Immature natural killer cell (primary cell): Measurements from ENCODE around the gene NCOA5. TPM values are rescaled to one million over a fixed set of nuclear protein-coding genes. Genes with fewer than 3 reads are reported as not detected.
A peak's percentile ranks its signal among the peaks of the same experiment; 100 is the strongest.

Experiments used
- DNase-seq, 3 donors: peaks; one replicate each; pipeline ENCODE4 v3.0.0; 2022; ENCODE audit warnings: mixed read lengths in 1 of 3
- H3K27ac Mint-ChIP-seq, 6 donors: one replicate each; pipeline ENCODE4 v1.8.0; 2020; ENCODE audit warnings: mixed read lengths in 6 of 6, mild to moderate bottlenecking in 5 of 6, inconsistent platforms in 4 of 6, moderate library complexity in 3 of 6
- H3K27me3 Mint-ChIP-seq, 3 donors: one replicate each; pipeline ENCODE4 v1.8.0; 2020 to 2021; ENCODE audit warnings: low read depth in 3 of 3, mild to moderate bottlenecking in 3 of 3, mixed read lengths in 3 of 3, moderate library complexity in 3 of 3, inconsistent platforms in 1 of 3
- H3K36me3 Mint-ChIP-seq, 3 donors: one replicate each; pipeline ENCODE4 v1.8.0; 2020; ENCODE audit warnings: mixed read lengths in 3 of 3, inconsistent platforms in 2 of 3, mild to moderate bottlenecking in 2 of 3
- H3K4me1 Mint-ChIP-seq, 2 donors: one replicate each; pipeline ENCODE4 v1.8.0; 2020; ENCODE audit warnings: inconsistent platforms in 2 of 2, mild to moderate bottlenecking in 2 of 2, mixed read lengths in 2 of 2, moderate library complexity in 1 of 2
- H3K4me3 Mint-ChIP-seq, 5 donors: one replicate each; pipeline ENCODE4 v1.8.0; 2020; ENCODE audit warnings: mild to moderate bottlenecking in 5 of 5, mixed read lengths in 5 of 5, inconsistent platforms in 3 of 5, moderate library complexity in 3 of 5
- H3K9me3 Mint-ChIP-seq, 6 donors: one replicate each; pipeline ENCODE4 v1.8.0; 2020; ENCODE audit warnings: mild to moderate bottlenecking in 6 of 6, mixed read lengths in 6 of 6, inconsistent platforms in 4 of 6, moderate library complexity in 3 of 6
- polyA plus RNA-seq, 3 donors: library from polyadenylated mRNA; unstranded; fragments of 300-500 nt; fragmentation: Illumina TruSeq; gene quantifications; one replicate each; pipeline ENCODE4 v1.2.3, GENCODE V29; 2021

NCOA5 gene
- polyA plus RNA-seq, 3 donors from 2014 or later = 12.9 to 30.7 (median 14.0) TPM

DNA sequence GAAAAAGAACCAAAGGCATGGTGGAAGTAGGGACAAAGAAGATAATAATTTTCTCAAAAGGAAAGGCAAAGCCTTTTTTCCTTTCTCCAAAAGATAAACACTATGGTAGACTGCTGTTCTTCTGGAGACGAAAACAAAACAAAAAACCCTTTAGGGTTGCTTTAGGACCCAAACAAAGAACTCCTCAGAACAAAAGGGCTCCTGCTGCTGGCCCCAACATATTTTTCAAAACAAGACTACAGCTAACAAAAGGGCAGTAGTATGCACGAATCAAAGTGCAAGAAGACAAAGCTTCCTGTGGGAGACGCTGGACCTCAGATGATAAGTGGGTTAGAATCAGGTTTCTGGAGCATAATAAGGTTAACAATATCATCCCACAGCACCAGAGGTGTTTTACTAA lies 15.8 kb downstream of the NCOA5 start:
- Mint-ChIP-seq H3K36me3 (peaks cover 3 to 24% (median 3%) of the 10 kb centered on the region in 3 donors), H3K9me3 (no peaks in the 10 kb centered on the region), H3K27ac (peak overlapping the region in 1 of 6 donors; percentile 1), H3K4me1 (peaks cover 3 to 22% of the 10 kb centered on the region in 2 donors), H3K27me3 (no peaks in the 10 kb centered on the region), H3K4me3 (no peak overlapping the region)
- no peak for DNase-seq

DNA sequence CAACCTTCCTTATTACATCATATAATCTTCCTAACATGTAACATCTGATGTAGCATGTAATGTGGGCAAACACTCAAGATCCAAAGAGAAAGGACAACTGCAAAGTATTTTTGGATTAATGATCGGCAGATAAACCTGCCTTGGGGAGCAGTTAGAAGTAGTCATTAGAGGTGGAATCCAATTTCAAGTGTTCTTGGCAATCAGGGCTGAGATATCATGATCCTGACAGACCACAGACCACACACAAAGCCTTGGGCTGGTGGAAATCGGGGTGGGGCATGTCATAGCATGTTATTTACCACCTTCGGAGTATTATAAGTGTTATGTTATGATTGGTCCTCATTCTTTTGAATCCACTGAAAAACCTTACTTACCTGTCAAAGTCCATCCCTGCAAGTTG lies 16.3 kb downstream of the NCOA5 start:
- Mint-ChIP-seq H3K27ac (no peak overlapping the region), H3K4me3 (no peak overlapping the region), H3K9me3 (no peaks in the 10 kb centered on the region), H3K36me3 (peaks cover 5 to 26% (median 6%) of the 10 kb centered on the region in 3 donors), H3K4me1 (peaks cover 0 to 20% of the 10 kb centered on the region in 2 donors), H3K27me3 (no peaks in the 10 kb centered on the region)
- DNase-seq = no peak

DNA sequence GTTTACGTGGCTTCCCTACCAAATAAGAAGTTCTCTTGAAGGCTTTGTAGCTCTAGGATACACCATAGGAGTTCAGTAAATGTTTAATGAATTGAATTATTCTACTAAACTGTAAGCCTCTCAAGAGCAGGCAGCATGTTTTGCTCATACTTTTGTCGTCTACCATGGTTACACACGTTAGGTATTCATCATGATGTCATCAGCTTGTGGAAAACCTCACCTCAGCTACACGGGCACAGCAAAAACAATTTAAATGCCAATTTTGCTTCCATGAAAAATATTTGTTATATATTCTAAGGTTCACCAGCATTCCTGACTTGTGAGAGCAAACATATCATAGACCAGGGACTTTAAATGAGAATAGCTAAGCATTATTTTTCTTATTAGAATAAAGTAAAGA lies 16.7 kb downstream of the NCOA5 start:
- peaks cover 0 to 16% of the 10 kb centered on the region in 2 donors for H3K4me1 Mint-ChIP-seq
- no peak overlapping the region for H3K27ac Mint-ChIP-seq
- no peaks in the 10 kb centered on the region for H3K9me3 Mint-ChIP-seq

DNA sequence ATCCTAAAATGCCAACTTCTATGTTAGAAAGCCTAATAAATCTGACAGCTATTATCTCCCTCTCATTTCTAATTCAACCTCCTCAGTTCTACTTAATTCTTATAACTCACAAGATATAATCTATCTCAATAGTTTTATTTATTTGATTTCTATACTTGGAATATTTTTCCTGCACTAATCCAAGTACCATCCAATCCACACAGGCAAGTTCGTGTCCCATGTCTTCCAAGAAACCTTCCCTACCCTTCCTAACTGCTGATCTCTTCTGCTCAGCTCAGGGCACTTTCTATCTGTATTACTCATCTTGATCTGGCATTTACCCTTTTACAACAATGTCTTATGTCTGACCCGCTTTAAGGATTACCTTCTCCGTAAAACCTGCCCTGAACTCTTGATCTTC lies 18.2 kb downstream of the NCOA5 start:
- Mint-ChIP-seq H3K4me1 (peaks cover 0 to 9% of the 10 kb centered on the region in 2 donors), H3K9me3 (no peaks in the 10 kb centered on the region), H3K27me3 (no peaks in the 10 kb centered on the region), H3K27ac (no peak overlapping the region), H3K4me3 (no peak overlapping the region), H3K36me3 (peaks cover 10 to 30% (median 15%) of the 10 kb centered on the region in 3 donors)
- DNase-seq = no peak

More for the DNA sequence above, 16.7 kb downstream of the NCOA5 start:
- Mint-ChIP-seq H3K36me3 (peaks cover 9 to 27% (median 10%) of the 10 kb centered on the region in 3 donors), H3K4me3 (no peak overlapping the region), H3K27me3 (no peaks in the 10 kb centered on the region)
- DNase-seq = no peak

DNA sequence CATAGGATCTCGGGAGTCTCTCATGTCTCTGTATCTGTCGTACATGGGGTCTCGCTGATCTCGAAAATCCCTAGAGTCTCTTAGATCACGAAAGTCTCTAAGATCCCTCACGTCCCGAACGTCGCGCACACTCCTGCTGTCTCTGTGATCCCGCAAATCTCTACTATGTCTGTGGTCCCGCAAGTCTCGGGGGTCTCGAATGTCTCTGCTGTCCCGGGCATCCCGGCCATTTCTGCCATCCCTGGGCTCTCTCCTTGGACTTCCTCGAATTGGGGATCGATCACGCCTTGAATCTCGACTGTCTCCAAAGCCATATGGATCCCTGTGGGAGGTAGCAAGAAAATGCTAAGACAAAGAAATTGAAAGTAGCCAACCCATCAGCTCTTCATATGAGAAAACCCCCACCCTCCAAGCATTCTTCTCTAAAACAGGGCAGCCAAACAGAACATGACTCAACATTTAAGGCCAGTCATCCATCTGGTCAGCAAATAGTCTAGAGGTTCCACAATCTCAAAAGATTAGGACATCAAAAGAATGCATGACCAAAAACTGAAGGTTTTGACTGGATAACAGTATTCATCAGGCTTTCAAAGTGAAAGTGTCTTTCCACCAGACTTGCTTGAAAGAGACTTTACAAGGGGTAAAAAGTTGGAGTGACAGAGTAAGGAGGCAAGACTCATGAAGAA lies 19.4 kb downstream of the NCOA5 start:
- H3K4me1 Mint-ChIP-seq = peaks cover 0 to 9% of the 10 kb centered on the region in 2 donors
- peaks cover 15 to 37% (median 19%) of the 10 kb centered on the region in 3 donors for H3K36me3 Mint-ChIP-seq
- H3K4me3 Mint-ChIP-seq = no peak overlapping the region
- no peak for DNase-seq
- H3K27ac Mint-ChIP-seq = no peak overlapping the region
- H3K27me3 Mint-ChIP-seq = no peaks in the 10 kb centered on the region
- no peaks in the 10 kb centered on the region for H3K9me3 Mint-ChIP-seq

- peaks cover 49 to 74% (median 59%) of the 10 kb centered on the region in 3 donors for H3K36me3 Mint-ChIP-seq
- H3K27me3 Mint-ChIP-seq = no peaks in the 10 kb centered on the region
- H3K4me1 Mint-ChIP-seq = peaks cover 15 to 19% of the 10 kb centered on the region in 2 donors
- no peak overlapping the region for H3K4me3 Mint-ChIP-seq
- no peaks in the 10 kb centered on the region for H3K9me3 Mint-ChIP-seq
- peak overlapping the region in 1 of 6 donors; percentile 40 for H3K27ac Mint-ChIP-seq
- DNase-seq = no peak
These were observed 24.1 kb downstream of the NCOA5 start for GRCh38 chr20:46065691-46066090.

DNA sequence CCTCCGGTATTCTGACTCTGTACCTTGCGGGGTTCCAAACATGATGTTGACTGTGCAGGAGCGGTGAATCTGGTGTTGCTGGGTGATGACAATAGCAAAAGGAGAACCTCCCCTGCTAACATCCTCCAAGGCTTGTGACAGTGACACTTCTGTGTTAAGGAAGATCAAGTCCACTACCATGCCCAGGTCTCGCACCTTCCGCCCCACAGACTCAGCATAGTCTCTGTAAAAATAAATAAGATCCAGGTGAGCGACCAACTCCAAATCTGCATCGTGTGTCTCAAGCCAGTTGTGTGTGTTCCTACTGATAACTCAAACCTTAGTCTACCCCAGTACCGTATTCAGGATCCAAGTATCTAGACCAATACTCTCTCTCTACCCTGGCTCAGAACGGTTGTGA lies 24.8 kb downstream of the NCOA5 start:
- H3K27me3 Mint-ChIP-seq = peaks cover 0 to 1% (median 0%) of the 10 kb centered on the region in 3 donors
- H3K4me1 Mint-ChIP-seq = peaks cover 22 to 25% of the 10 kb centered on the region in 2 donors
- no peak overlapping the region for H3K4me3 Mint-ChIP-seq
- no peak overlapping the region for H3K27ac Mint-ChIP-seq
- no peak for DNase-seq
- H3K36me3 Mint-ChIP-seq = peaks cover 55 to 81% (median 59%) of the 10 kb centered on the region in 3 donors
- H3K9me3 Mint-ChIP-seq = no peaks in the 10 kb centered on the region

GRCh38 chr20:46063652-46064054 lies 26.1 kb downstream of the NCOA5 start:
- no peak for DNase-seq
- no peak overlapping the region for H3K27ac Mint-ChIP-seq
- H3K36me3 Mint-ChIP-seq = peaks cover 55 to 79% (median 56%) of the 10 kb centered on the region in 3 donors
- H3K4me3 Mint-ChIP-seq = no peak overlapping the region
- H3K9me3 Mint-ChIP-seq = no peaks in the 10 kb centered on the region
- peaks cover 36 to 39% of the 10 kb centered on the region in 2 donors for H3K4me1 Mint-ChIP-seq
- H3K27me3 Mint-ChIP-seq = peaks cover 0 to 4% (median 3%) of the 10 kb centered on the region in 3 donors

GRCh38 chr20:46063151-46063550 lies 26.6 kb downstream of the NCOA5 start:
- Mint-ChIP-seq H3K9me3 (no peaks in the 10 kb centered on the region), H3K36me3 (peaks cover 50 to 74% (median 51%) of the 10 kb centered on the region in 3 donors), H3K4me1 (peaks cover 36 to 41% of the 10 kb centered on the region in 2 donors), H3K4me3 (no peak overlapping the region), H3K27ac (peak overlapping the region in 1 of 6 donors; percentile 3), H3K27me3 (peaks cover 0 to 4% (median 3%) of the 10 kb centered on the region in 3 donors)
- DNase-seq = no peak

GRCh38 chr20:46062621-46063020 lies 27.1 kb downstream of the NCOA5 start:
- H3K9me3 Mint-ChIP-seq = no peaks in the 10 kb centered on the region
- H3K27ac Mint-ChIP-seq = peak overlapping the region in 1 of 6 donors; percentile 49
- H3K4me1 Mint-ChIP-seq = peaks cover 36 to 44% of the 10 kb centered on the region in 2 donors
- no peak overlapping the region for H3K4me3 Mint-ChIP-seq
- peaks cover 49 to 73% (median 50%) of the 10 kb centered on the region in 3 donors for H3K36me3 Mint-ChIP-seq
- DNase-seq = no peak
- H3K27me3 Mint-ChIP-seq = peaks cover 0 to 4% (median 4%) of the 10 kb centered on the region in 3 donors

DNA sequence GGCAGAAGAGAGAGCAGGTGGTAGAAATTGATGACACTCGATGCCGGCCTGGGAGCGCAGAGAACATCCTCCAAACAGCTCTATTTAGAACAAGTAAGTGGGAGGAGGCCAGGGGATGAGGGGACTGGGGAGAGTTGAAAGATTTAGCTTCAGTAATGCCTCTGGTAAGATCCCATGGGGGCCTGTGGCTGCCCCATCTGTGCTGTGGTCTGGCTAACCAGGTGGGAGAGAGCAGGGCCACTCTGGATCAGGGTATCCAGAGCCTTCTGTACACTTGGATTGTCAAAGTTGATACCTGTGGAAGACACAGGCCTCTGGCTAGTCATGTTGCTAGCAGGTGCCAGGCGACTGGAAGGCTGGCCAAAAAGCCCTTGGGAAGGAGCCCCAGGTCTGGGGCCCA lies 27.6 kb downstream of the NCOA5 start:
- Mint-ChIP-seq H3K27me3 (peaks cover 0 to 4% (median 4%) of the 10 kb centered on the region in 3 donors), H3K27ac (no peak overlapping the region), H3K4me1 (peaks cover 36 to 44% of the 10 kb centered on the region in 2 donors), H3K9me3 (no peaks in the 10 kb centered on the region), H3K36me3 (peaks cover 49 to 72% (median 49%) of the 10 kb centered on the region in 3 donors), H3K4me3 (no peak overlapping the region)
- DNase-seq = no peak

DNA sequence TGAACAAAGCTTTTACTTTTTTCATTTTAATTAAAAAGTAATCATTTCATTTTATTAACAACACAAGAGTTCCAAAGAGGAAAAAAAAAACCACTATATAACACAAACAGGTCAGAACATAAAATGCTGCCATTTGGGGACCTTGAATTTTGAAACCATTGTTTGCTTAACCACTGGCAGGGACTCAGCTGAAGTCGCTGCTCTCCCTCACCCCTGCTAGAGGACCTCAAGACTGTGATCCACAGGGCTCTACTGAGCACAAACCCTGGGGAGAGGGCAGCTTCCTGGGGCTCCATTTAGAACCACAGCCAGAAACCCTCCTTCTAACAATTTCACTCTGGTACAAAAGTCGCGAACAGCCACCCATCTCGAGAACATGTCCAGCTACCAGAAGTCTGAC lies 28.8 kb downstream of the NCOA5 start:
- Mint-ChIP-seq H3K27ac (peak overlapping the region in 2 of 6 donors; percentile 24 to 75), H3K27me3 (peaks cover 0 to 4% (median 4%) of the 10 kb centered on the region in 3 donors), H3K9me3 (peaks cover 0 to 4% (median 0%) of the 10 kb centered on the region in 6 donors), H3K4me3 (peak overlapping the region in 1 of 5 donors; percentile 26), H3K36me3 (peaks cover 44 to 66% (median 49%) of the 10 kb centered on the region in 3 donors), H3K4me1 (peaks cover 36 to 44% of the 10 kb centered on the region in 2 donors)
- DNase-seq = no peak

DNA sequence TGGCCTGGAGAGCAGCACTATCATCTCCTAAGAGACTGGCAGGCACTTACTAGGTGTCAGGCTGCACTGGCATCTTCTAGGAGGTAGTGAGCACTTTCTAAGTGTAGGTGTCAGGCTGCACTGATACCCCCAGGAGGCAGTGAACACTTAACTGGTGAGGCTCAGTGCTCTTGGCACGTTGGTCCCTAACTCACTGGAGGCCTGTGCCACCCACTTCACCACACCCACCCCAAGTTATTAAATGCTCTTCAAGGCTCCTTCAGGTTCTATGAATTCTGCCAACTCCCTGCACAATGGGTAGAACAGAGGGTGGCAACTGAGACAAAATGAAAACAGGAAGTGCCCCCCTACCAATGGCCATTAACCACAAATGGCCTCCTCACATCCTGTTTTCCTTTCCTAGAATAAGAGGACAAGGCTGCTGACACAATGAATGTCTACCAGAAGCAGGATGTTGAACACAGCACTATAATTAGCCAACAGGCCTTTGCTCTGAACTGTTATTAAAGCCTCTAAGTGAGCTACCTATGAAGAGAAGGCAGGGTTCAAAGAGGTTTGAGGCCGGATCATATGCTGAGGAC lies 29.4 kb downstream of the NCOA5 start:
- H3K27ac Mint-ChIP-seq = peak overlapping the region in 5 of 6 donors; percentile 5 to 71 (median 9)
- H3K4me1 Mint-ChIP-seq = peaks cover 36 to 44% of the 10 kb centered on the region in 2 donors
- no peak for DNase-seq
- peaks cover 0 to 6% (median 4%) of the 10 kb centered on the region in 3 donors for H3K27me3 Mint-ChIP-seq
- H3K9me3 Mint-ChIP-seq = peaks cover 0 to 5% (median 0%) of the 10 kb centered on the region in 6 donors
- peak overlapping the region; percentile 12 to 54 (median 34) for H3K4me3 Mint-ChIP-seq
- H3K36me3 Mint-ChIP-seq = peaks cover 44 to 65% (median 45%) of the 10 kb centered on the region in 3 donors
